HepG2 (cell line): Measurements from ENCODE around the gene MCRIP2. TPM values are rescaled to one million over a fixed set of nuclear protein-coding genes. Genes with fewer than 3 reads are reported as not detected.

Experiments used
- ATF7 ChIP-seq, 2 experiments: fragments of 450-650 bp in 1 of 2; sonication (generic) in 1 of 2; formaldehyde crosslinking in 1 of 2; IDR thresholded peaks; 2 replicates each; pipeline versions ENCODE4 v1.4.0 to v1.6.1; 2016 to 2020; ENCODE audit warnings: antibody characterized with exemption in 1 of 2, mild to moderate bottlenecking in 1 of 2, missing genetic modification reagents in 1 of 2
- CBX2 ChIP-seq, 2 experiments: fragments of 200-600 bp in 1 of 2; sonication (generic); formaldehyde crosslinking in 1 of 2; IDR thresholded peaks; 2 replicates each; pipeline versions ENCODE4 v1.7.0 to v1.8.1; 2018 to 2022; ENCODE audit warnings: low read depth in 2 of 2, low read length in 1 of 2, mild to moderate bottlenecking in 1 of 2, missing genetic modification reagents in 1 of 2
- MIER2 ChIP-seq: IDR thresholded peaks from 2 replicates; pipeline ENCODE4 v1.6.1; 2016; ENCODE audit warnings: missing biosample characterization, missing genetic modification reagents
- POGK ChIP-seq: sonication (generic); formaldehyde crosslinking; conservative IDR thresholded peaks from 2 replicates; pipeline ENCODE4 v1.8.0; 2022; ENCODE audit warnings: mild to moderate bottlenecking, moderate library complexity, missing genetic modification reagents
- SKI ChIP-seq: fragments of 450-650 bp; IDR thresholded peaks from one replicate; pipeline ENCODE4 v1.6.1; 2018; ENCODE audit warnings: mild to moderate bottlenecking; ENCODE audit not compliant: partially characterized antibody
- SRSF1 ChIP-seq: fragments of 200-400 bp; formaldehyde crosslinking; optimal IDR thresholded peaks from 2 replicates; pipeline ENCODE3; 2017; ENCODE audit warnings: mild to moderate bottlenecking, low read depth, low read length, moderate library complexity
- YY1 ChIP-seq: IDR thresholded peaks from 2 replicates; pipeline ENCODE4 v1.6.1; 2011; ENCODE audit warnings: low read length, low read depth, moderate library complexity, mild to moderate bottlenecking; ENCODE audit not compliant: insufficient read depth, insufficient replicate concordance
- ZBTB46 ChIP-seq: sonication (generic); formaldehyde crosslinking; IDR thresholded peaks from 2 replicates; pipeline ENCODE4 v1.4.0; 2020; ENCODE audit warnings: mild to moderate bottlenecking, missing genetic modification reagents, borderline replicate concordance
- ZFP36L1 ChIP-seq: sonication (generic); formaldehyde crosslinking; IDR thresholded peaks from 2 replicates; pipeline ENCODE4 v1.8.0; 2022; ENCODE audit warnings: mild to moderate bottlenecking, missing genetic modification reagents, moderate library complexity
- ZFP62 ChIP-seq: sonication (generic); formaldehyde crosslinking; IDR thresholded peaks from 2 replicates; pipeline ENCODE4 v1.4.0; 2020; ENCODE audit warnings: missing genetic modification reagents
- ZGPAT ChIP-seq: IDR thresholded peaks from 2 replicates; pipeline ENCODE4 v1.6.1; 2016; ENCODE audit warnings: mild to moderate bottlenecking
- ZNF350 ChIP-seq: sonication (generic); formaldehyde crosslinking; IDR thresholded peaks from 2 replicates; pipeline ENCODE4 v1.4.0; 2020; ENCODE audit warnings: mild to moderate bottlenecking, low read depth, missing genetic modification reagents, borderline replicate concordance
- ZNF367 ChIP-seq: sonication (generic); formaldehyde crosslinking; IDR thresholded peaks from 2 replicates; pipeline ENCODE4 v1.4.0; 2020; ENCODE audit warnings: missing genetic modification reagents, borderline replicate concordance
- ZNF616 ChIP-seq: sonication (generic); formaldehyde crosslinking; IDR thresholded peaks from 2 replicates; pipeline ENCODE4 v1.5.0; 2020; ENCODE audit warnings: low read depth, mild to moderate bottlenecking, missing genetic modification reagents
- ZNF646 ChIP-seq: sonication (generic); formaldehyde crosslinking; IDR thresholded peaks from 2 replicates; pipeline ENCODE4 v1.9.0; 2021; ENCODE audit warnings: mild to moderate bottlenecking, missing genetic modification reagents
- polyA plus RNA-seq, 8 experiments: library from polyadenylated mRNA; depleted of rRNA in 3 of 8; stranded (reverse) in 7 of 8; unstranded in 1 of 8; fragments of >200 nt; fragmentation: Illumina TruSeq in 4 of 8; extraction: Trizol in 4 of 8; gene quantifications; 2 replicates each; pipeline versions ENCODE4 v1.2.1 to v1.2.3, GENCODE V29; 2011 to 2016; ENCODE audit warnings: low read depth in 4 of 8, missing spikeins in 1 of 8, mixed read lengths in 1 of 8; ENCODE audit not compliant: insufficient read depth in 1 of 8
- total RNA-seq, 5 experiments: library from RNA; depleted of rRNA; stranded (reverse); fragments of >200 nt; fragmentation: Illumina TruSeq; extraction: Trizol; gene quantifications; 2 replicates each; pipeline ENCODE4 v1.2.3, GENCODE V29; 2016; ENCODE audit warnings: low read depth in 1 of 5

MCRIP2 gene
- total and polyA plus RNA-seq, 2 of the 13 experiments (the other 11 are each of a cell fraction or from before 2014, with no cell fraction given) = 39.6 to 76.7 TPM

- TF ChIP-seq ZNF646 (CRISPR knock-in tag) = peak; percentile 12; the same call in 1 of the 2 replicates
- TF ChIP-seq ZNF616 (CRISPR knock-in tag) = no peak
- peak; percentile 87; the same call in 1 of the 2 replicates for TF ChIP-seq POGK
- peak; percentile 61; the same call in 1 of the 2 replicates for TF ChIP-seq ZNF350 (CRISPR knock-in tag)
- no peak for TF ChIP-seq ZBTB46 (CRISPR knock-in tag)
- no peak for TF ChIP-seq MIER2 (CRISPR knock-in tag)
- TF ChIP-seq ZFP62 (CRISPR knock-in tag) = peak; percentile 45
- peak; percentile 79 for TF ChIP-seq YY1
- TF ChIP-seq SRSF1 = peak; percentile 83
- no peak for TF ChIP-seq ZNF367
- TF ChIP-seq ZFP36L1 (CRISPR knock-in tag) = peak; percentile 13; the same call in 1 of the 2 replicates
- TF ChIP-seq SKI = peak; percentile 57
- TF ChIP-seq CBX2 (IDR thresholded peaks at IDR 0.05; ENCODE audit: low read depth, low read length) = no peak
- TF ChIP-seq CBX2 (CRISPR knock-in tag; IDR thresholded peaks at IDR 0.05; ENCODE audit: low read depth) = no peak
- no peak for TF ChIP-seq ATF7 (IDR thresholded peaks at IDR 0.05)
- no peak for TF ChIP-seq ATF7 (CRISPR knock-in tag; IDR thresholded peaks at IDR 0.05)
- peak; percentile 73 for TF ChIP-seq ZGPAT (CRISPR knock-in tag)
Observed at GRCh38 chr16:636206-637080, 5.2 kb upstream of the MCRIP2 start, which contains the start of gene METTL26 (continued).
